Stimulated activated CD8-positive, alpha-beta memory T cell treated with anti-CD3 and anti-CD28 coated beads, Interleukin-15, amount 100 ng/mL, for 4 hours (primary cell): ENCODE results near the gene MUC5B.
A peak's percentile ranks its signal among the peaks of the same experiment; 100 is the strongest.

Experiments used
- DNase-seq, 2 donors: peaks; one replicate each; pipeline ENCODE4 v3.0.0-alpha.2; 2020; ENCODE audit warnings: low read depth in 2 of 2

Gene MUC5B

DNA sequence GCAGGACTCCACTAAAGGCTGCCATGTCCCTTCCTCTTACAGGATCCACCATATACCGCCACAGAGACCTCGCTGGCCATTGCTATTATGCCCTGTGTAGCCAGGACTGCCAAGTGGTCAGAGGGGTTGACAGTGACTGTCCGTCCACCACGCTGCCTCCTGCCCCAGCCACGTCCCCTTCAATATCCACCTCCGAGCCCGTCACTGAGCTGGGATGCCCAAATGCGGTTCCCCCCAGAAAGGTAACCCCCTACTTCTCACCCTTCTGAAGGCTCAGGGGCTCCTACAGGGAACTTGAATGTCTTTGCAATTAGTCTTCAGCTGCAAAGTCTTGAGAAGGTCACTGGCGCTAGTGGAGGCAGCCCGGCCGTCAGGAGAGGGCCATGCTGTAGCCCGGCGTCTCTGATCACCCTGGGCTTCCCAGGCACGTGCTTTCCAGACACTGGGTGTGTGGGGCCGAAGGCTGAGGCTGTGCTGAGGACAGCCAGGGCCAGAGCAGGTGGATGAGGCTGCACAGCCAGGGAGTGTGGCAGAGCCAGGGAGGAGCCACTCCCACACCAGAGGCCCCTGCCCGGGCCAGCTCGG lies 30.0 kb upstream of the MUC5B start:
- no peak for DNase-seq

DNA sequence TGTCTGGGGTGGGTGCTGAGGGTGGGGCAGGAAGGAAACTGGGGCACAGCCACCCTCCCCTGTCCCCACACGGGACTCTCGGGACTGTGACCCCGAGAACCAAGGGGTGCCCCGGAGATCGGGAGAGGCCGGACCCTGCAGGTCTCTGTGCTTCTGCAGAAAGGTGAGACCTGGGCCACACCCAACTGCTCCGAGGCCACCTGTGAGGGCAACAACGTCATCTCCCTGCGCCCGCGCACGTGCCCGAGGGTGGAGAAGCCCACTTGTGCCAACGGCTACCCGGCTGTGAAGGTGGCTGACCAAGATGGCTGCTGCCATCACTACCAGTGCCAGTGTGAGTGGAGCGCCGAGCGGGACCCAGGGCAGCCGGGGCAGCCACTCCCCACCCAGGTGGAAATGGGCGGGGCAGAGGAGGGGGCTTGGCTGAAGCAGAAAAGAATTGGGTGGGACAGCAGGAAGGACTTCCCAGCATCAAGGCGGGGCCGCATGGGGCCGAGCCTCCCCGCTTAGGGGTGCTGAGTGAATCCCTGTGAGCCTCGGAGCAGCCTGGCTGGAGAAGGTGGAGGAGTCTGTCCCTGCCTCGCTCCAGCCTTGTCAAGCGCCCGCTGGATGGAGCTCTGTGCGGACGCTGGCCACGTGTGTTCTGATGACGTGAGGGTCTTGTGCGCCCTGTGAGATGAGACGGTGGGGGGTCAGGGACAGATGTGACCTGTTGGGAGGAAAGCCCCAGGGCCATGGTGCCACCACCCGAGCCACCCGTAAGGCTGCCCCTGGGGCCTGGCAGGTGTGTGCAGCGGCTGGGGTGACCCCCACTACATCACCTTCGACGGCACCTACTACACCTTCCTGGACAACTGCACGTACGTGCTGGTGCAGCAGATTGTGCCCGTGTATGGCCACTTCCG lies 29.3 kb upstream of the MUC5B start:
- no peak for DNase-seq

DNA sequence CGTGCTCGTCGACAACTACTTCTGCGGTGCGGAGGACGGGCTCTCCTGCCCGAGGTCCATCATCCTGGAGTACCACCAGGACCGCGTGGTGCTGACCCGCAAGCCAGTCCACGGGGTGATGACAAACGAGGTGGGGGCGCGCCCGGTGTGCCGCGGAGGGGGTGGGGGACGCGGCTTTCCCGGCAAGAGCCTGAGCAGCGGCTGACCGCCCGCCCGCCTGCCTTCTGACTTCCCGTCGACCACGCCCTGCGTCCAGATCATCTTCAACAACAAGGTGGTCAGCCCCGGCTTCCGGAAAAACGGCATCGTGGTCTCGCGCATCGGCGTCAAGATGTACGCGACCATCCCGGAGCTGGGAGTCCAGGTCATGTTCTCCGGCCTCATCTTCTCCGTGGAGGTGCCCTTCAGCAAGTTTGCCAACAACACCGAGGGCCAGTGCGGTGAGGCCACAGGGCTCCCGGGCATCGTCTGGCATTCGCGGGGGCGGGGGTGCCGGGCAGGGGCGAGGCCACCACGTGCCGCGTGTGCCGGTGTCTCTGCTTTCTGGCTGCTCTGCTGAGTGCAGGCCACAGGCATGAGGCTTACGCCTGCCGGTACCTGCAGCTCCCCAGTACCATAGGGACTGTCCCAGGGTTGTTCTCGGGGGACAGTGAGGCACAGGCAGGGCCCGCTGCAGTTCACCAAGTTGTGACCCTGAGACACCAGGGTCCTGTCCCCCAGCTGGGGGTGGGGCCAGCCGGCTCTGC lies 28.5 kb upstream of the MUC5B start:
- DNase-seq = no peak

DNA sequence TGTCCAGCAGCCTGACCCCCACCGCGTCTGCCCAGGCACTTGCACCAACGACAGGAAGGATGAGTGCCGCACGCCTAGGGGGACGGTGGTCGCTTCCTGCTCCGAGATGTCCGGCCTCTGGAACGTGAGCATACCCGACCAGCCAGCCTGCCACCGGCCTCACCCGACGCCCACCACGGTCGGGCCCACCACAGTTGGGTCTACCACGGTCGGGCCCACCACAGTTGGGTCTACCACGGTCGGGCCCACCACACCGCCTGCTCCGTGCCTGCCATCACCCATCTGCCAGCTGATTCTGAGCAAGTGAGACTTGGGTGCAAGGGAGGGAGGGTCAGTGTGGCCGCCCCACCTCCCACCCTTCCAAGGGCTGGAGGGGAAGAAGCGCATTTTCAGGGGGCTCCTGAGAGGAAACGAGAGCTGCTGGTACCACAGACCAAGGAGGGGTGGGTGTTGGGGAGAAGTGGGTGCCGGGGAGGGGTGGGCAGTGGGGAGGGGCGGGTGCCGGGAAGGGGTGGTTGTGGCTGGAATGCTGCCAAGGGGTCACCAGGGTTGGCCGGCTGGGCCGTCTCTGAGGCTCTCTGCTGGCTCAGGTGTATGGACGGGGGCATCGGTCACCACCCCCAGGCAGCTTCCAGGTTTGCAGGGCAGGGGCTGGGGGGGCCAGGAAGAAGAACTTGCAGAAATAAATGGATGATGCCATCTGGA lies 27.7 kb upstream of the MUC5B start:
- DNase-seq = no peak

DNA sequence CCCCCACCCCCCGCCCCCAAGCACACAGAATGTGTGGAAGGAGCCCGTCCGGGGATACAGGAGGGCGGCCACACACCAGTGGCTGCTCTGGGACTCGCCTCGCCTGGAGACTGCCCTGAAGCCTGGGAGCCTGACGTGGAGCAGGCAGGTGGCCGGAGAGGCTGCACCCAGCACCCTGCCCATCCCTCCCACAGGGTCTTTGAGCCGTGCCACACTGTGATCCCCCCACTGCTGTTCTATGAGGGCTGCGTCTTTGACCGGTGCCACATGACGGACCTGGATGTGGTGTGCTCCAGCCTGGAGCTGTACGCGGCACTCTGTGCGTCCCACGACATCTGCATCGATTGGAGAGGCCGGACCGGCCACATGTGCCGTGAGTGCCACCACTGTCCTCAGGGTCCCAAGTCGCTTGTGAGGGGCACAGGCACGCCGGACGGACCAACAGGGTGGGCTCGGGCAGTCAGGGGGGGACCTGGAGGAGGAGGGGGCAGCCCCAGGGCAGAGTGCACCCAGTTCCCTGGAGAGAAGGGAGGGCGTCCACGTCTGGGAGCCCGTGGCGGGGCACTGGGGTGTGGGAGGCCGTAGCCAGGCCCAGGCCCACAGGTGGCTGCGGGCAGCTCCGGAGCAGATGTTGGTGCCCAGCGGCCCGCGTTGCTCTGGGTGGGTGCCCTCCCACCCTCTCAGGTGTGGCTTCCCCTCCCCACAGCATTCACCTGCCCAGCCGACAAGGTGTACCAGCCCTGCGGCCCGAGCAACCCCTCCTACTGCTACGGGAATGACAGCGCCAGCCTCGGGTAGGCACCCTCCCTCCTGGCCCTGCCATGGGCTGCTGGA lies 27.0 kb upstream of the MUC5B start:
- no peak for DNase-seq

DNA sequence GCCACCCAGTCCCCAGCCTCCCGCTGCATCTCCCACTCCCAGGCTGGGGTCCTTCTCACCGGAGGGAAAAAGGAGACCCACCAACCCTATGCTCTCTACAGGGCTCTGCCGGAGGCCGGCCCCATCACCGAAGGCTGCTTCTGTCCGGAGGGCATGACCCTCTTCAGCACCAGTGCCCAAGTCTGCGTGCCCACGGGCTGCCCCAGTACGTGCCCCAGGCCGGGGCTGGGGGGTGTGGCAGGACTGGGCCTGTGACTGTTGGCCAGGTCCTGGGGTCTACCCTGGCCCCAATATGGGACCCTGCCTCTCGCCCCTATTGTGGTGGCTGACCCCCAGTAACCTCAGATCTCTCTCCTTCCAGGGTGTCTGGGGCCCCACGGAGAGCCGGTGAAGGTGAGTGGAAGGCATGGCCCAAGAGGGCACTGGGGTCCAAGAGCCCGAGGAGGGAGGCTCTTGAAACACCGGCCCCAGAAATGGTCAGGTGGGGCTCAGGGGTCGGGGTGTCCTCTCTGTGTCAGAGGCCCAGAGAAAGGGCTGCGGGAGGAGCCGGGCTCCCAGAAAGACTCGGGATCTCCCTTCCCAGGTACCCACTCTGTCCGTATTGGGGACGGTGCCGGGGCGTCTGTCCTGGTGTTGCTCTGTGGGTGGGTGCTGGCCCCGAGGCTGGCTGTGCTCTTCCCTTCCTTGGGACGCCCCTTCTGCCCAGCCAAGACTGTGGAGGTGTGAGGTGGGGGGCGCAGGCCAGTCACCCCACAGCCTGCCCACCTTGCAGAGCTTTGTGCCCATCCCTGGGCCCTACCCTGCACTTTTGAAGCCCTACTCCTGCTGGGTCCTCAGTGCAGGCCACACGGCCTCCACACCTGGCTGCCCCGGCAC lies 26.1 kb upstream of the MUC5B start:
- DNase-seq = no peak

DNA sequence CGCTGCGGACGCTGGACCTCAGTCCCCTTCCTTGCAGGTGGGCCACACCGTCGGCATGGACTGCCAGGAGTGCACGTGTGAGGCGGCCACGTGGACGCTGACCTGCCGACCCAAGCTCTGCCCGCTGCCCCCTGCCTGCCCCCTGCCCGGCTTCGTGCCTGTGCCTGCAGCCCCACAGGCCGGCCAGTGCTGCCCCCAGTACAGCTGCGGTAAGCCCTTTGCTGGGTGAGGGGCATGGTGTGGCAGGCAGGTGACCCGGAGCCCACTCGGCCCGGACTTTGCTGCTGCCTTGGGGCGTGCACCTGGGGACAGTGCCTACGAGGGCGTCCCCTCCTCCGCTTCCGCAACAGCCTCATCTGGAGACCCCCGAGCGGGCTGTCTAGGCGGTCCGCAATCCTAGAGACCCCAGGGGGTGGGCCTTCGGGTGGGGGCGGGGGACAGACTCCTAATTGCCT lies 25.4 kb upstream of the MUC5B start:
- DNase-seq = no peak

DNA sequence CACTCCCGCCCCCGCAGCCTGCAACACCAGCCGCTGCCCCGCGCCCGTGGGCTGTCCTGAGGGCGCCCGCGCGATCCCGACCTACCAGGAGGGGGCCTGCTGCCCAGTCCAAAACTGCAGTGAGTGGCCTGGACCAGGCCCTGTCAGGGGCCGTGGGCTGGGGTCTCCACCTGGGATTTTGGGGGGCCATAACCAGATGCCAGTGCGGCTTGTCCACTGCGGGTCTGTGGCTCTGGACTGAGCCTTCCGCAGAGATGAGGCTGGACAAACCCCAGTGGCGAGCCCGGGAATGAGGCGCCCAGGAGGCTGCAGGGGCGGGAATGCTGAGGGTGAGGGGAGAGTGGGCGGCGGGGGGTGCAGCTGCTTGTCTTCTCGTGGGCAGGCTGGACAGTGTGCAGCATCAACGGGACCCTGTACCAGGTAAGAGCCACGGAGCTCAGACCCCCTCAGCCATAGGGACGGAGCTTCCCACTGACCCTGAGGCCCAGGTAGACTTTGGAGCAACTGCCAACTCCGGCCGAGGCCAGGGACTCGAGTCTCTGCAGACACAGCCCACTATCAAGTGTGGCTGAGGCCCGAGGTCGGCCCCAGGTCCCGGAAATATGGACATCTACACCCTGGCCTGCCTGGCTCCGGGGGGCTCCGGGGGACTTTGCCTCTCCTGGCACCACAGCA lies 24.8 kb upstream of the MUC5B start:
- DNase-seq = no peak

DNA sequence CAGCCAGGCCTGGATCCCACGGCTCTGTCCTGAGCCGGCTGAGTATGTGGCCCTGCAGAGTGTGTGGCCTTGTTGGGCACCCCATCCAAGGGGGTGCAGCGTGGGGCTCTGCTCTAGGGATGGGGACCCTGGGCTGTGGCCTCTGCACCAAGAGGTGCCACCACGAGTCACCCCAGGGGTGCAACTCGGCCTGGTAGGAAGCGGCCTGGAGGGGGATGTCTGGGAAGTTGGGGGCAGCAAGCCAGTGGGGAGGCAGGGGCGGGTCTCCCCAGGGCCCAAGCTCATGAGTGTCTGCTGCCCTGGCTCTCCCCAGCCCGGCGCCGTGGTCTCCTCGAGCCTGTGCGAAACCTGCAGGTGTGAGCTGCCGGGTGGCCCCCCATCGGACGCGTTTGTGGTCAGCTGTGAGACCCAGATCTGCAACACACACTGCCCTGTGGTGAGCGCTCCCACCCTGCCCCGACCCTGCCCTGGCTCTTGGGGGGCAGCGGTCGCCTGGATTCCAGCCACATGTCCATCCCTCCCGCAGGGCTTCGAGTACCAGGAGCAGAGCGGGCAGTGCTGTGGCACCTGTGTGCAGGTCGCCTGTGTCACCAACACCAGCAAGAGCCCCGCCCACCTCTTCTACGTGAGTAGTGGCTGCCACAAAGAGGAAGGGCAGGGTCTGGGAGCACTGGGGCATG lies 24.2 kb upstream of the MUC5B start:
- no peak for DNase-seq

DNA sequence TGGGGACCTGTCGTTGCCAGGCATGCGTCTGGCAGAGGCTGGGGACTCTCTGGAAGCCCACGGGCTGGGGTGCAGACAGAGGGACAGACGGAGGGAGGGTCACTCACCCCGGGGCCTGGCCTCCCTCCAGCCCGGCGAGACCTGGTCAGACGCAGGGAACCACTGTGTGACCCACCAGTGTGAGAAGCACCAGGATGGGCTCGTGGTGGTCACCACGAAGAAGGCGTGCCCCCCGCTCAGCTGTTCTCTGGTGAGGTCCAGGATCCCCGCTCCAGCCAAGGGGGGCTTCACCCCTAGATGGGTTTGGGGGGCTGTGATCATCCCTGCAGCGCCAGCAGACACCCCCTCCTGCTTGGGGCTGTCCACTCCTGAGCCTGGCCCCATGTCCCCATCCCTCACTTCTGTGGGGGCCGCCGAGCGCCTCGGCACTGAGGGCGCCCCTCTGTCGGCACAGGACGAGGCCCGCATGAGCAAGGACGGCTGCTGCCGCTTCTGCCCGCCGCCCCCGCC lies 23.6 kb upstream of the MUC5B start:
- DNase-seq = no peak

DNA sequence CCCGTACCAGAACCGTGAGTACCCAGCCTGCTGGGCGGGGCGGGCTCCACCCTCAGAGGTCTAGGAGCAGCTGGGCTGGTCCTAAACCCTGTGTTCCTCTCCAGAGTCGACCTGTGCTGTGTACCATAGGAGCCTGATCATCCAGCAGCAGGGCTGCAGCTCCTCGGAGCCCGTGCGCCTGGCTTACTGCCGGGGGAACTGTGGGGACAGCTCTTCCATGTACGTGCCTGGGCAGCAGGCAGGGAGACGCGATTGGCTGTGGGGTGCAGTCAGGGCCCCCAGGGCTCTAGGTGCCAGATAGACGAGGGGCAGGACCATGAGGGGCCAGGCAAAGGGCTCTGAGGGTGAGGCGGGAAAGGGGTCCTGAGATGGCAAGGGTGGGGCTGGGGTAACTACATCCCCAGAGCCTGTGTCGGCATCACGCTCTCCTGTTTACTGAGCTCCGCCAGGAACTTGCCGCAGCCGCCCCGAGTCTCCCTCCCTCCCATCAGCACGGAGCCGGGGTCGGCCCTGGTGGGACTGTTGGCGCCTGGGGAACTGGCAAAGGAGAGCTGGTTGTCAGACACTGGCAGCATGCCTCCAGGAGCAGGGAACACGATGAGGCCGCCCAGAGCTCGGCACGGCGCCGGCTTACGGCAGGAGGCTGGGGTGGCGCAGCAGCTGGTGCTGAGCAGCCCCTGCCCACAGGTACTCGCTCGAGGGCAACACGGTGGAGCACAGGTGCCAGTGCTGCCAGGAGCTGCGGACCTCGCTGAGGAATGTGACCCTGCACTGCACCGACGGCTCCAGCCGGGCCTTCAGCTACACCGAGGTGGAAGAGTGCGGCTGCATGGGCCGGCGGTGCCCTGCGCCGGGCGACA lies 22.9 kb upstream of the MUC5B start:
- no peak for DNase-seq

DNA sequence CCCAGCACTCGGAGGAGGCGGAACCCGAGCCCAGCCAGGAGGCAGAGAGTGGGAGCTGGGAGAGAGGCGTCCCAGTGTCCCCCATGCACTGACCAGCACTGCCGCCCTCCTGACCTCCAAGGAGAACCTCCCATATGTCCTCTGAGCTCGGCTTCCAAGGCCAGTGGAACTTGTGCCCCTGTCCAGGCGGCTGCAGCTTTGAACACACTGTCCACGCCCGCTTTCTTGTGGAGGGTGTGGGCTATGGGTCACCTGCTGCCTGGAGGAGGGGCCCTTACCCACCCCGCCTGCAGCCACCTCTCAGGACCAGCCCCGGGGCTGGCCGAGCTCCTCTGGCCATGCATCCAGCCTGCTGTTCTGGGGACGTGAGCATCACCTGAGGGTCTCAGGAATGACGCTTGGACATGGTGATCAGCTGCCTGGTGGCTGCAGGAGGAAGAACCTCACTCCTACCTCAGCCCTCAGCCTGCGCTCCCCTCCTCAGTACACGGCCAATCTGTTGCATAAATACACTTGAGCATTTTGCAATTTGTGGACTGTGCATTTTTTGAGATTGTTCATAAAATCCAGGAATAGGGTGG lies 22.2 kb upstream of the MUC5B start:
- DNase-seq = no peak

DNA sequence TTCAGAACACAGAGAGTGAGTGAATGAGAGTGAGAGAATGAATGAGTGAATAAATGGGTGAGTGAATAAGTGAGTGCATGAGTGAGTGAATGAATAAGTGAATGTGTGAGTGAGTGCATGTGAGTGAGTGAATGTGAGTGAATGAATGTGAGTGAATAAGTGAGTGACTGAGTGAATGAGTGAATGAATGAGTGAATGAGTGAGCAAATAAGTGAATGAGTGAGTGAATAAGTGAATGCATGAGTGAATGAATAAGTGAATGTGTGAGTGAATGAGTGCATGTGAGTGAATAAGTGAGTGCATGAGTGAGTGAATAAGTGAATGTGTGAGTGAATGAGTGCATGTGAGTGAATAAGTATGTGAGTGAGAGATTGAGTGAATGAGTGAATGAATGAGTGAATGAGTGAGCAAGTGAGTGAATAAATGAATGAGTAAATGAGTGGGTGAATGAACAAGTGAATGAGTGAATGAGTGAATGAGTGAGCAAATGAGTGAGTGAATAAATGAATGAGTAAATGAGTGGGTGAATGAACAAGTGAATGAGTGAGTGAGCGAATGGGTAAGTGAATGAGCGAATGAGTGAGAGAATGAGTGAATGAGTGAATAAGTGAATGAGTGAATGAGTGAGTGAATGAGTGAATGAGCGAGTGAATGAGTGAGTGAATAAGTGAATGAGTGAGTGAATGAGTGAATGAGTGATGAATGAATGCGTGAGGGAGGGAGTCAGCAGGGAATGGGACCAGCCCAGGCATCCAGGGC lies 21.3 kb upstream of the MUC5B start:
- no peak for DNase-seq

DNA sequence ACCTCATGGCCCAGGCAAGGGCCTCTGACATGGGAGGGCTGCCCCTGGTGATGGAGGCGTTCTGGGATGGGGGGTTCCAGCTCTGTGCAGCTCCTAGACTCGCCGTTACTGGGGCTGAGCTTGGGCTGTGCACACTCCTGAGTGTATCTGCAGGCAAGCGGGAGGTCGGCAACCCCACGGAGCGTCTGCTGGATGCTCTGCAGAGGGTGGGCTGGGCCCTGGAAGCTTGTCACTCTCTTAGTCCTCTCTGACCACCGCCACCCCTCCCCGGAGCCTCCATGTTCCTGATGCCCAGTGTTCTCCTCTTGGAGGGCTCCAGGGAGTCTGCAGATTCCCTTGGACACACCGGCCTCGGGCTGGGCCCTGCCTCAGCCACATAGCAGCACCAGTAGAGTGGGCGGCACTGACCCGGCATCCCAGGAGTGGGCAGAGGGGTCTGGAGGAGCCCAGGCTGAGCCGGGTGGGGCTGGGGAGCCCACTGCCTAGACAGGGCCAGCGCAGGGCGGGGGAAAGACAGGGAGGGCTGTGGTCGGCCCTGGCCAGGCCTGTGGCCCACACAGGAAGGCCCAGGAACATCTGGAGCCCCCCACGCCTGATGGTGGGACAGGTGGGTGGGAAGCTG lies 20.6 kb upstream of the MUC5B start:
- no peak for DNase-seq

DNA sequence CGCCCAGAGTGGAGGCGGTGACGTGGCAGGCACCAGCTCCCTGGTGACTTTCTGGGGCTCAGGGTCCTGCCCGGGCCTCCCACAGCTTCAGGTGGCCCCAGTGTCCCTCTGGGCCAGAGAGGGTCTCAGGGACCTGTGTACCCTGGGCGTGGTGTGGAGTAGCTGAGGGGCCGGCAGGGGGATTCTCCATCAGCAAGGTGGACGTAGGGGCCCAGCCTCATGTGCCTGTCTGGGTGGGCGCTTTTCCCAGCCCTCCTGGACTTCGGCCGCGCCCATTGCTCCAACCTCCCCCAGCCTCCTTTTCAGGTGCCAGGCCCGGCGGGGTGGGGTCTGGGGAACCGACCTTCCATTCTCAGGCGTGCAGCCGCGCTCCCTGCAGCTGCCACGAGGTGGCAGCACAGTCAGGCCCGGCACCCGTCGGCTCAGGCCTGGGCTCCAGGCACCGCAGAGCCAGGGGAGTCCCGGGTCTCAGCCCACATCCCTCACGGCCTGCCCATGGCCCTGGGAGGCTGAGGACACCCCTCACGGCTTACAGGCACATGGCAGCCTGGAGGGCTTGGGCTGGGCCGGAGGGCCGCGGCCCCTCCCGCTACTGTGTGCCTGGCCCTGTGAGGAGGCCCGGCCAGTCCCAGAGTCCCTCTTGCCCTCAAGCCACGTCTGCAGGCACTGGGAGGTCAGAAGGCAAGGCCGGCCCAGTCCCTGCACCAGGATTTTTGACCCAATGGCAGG lies 19.9 kb upstream of the MUC5B start:
- DNase-seq = peak in 1 of 2 donors; percentile 21
